Measurements from ENCODE around the gene ZNF20.

- TF ChIP-seq, protein P1, sequence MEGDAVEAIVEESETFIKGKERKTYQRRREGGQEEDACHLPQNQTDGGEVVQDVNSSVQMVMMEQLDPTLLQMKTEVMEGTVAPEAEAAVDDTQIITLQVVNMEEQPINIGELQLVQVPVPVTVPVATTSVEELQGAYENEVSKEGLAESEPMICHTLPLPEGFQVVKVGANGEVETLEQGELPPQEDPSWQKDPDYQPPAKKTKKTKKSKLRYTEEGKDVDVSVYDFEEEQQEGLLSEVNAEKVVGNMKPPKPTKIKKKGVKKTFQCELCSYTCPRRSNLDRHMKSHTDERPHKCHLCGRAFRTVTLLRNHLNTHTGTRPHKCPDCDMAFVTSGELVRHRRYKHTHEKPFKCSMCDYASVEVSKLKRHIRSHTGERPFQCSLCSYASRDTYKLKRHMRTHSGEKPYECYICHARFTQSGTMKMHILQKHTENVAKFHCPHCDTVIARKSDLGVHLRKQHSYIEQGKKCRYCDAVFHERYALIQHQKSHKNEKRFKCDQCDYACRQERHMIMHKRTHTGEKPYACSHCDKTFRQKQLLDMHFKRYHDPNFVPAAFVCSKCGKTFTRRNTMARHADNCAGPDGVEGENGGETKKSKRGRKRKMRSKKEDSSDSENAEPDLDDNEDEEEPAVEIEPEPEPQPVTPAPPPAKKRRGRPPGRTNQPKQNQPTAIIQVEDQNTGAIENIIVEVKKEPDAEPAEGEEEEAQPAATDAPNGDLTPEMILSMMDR (IDR thresholded peaks at IDR 0.05; ENCODE audit: insufficient read depth, low read length), result no peak
- TF ChIP-seq REST (IDR thresholded peaks at IDR 0.05; ENCODE audit: insufficient replicate concordance, low read depth) (peak; percentile 34), POLR2AphosphoS5 (IDR thresholded peaks at IDR 0.05; ENCODE audit: low read depth) (peak; percentile 64; the same call in 1 of the 2 replicates), SPI1 (IDR thresholded peaks at IDR 0.05; ENCODE audit: borderline replicate concordance, low read depth) (peak; percentile 94), GABPA (IDR thresholded peaks at IDR 0.05; ENCODE audit: low read depth) (no peak; the same call in 1 of the 2 replicates)
Measured at GRCh38 chr19:12092065-12092867, 47.9 kb downstream of the ZNF20 start.

Data from HL-60 (cell line).